CD1c-positive myeloid dendritic cell (primary cell): ENCODE measurements around the gene SYMPK.

Source experiments
- DNase-seq: peaks from one replicate; pipeline ENCODE4 v3.0.0-alpha.2; 2016; ENCODE audit errors: extremely low spot score

Gene SYMPK

DNA sequence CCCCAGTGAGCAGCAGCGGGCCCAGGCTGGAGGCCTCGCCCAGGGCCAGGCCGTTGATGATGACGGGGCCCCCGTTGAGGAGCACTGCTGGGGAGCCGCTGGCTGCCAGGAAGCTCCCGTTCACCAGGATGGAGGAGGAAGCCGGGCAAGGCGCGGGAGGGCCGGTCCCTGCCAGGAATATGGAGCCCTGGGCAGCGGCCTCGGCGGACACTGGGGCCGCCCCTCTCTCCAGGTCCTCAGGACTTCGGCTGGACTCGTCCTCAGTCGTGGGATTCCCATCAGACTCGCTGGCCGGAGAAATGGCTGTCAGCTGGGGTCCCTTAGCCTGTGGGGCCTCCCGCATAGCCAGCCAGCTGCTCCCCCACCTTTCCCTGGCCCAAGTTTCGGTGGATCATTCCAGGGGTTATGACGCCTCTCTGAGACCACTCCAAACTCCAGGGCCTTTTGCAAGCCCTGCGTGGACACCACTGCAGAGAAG lies 96.0 kb downstream of the SYMPK start:
- no peak for DNase-seq

DNA sequence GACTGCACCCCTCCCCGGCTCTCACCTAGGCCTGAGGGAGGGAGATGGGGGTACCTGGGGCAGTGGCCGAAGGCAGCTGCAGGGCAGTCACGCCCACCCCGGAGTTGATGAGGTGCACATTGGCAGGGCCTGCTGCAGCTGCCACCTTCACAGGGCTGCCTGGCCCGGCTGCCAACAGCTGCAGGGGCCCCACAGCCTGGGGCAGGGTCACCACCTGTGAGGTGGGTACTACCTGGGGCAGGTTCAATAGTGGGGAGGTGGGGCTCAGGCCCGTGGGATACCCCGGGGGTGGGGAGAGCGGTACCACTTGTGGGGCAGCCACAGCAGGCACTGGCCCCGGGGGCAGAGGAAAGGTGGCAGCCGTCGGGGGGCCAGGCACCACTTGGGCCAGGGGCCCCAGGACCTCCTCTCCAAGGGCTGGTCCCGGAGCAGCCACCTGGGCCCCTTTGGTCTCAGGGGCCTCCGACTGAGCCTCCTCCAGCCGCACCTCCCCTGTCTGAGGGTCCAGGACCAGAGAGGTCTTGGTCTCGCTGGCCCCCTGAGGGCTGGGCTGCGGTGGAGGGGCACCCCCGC lies 96.6 kb downstream of the SYMPK start:
- DNase-seq: no peak

DNA sequence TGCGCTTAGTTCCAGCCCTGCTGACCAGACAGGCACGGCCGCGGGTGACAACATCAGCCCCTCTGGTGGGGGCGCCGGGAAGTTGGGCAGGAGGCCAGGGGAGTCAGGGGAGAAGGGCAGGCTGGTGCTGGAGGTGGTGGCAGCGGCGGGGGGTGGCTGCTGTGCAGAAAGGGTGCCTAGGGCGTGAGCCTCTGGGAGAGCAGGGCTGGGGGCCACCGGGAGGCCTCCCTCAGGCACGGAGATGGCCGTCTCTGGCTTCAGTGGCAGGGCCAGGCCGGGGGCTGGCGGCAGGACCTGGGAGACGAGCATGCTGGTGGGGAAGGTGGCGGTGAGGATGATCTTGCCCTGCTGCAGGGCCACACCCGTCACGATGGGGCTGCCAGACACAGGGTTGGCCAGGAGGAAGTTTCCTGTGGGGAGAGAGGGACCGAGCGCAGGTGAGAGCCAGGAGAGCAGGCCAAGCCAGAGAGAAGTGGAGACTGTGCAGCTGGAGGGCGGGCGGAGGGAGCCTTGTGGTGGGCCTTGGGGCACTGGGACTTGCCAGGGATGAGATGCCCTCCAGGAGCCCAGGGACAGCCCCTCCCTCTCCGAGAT lies 97.1 kb downstream of the SYMPK start:
- DNase-seq: no peak
